ENCODE results near the gene AK2.
"Not testable (repeated sequence)": the region's sequence is repeated elsewhere in the genome, so short reads cannot be mapped to it uniquely, and the experiment has no call there.

AK2 gene

GRCh38 chr1:32975055-32975454 is 61.6 kb downstream of the AK2 start:
- DNase-seq (ENCODE audit: low read depth in 2 of 2) = not testable (repeated sequence)

DNA sequence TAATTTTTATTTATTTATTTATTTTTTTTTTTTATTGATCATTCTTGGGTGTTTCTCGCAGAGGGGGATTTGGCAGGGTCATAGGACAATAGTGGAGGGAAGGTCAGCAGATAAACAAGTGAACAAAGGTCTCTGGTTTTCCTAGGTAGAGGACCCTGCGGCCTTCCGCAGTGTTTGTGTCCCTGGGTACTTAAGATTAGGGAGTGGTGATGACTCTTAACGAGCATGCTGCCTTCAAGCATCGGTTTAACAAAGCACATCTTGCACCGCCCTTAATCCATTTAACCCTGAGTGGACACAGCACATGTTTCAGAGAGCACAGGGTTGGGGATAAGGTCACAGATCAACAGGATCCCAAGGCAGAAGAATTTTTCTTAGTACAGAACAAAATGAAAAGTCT is 63.2 kb downstream of the AK2 start:
- DNase-seq (ENCODE audit: low read depth in 2 of 2) = not testable (repeated sequence)

- DNase-seq (ENCODE audit: low read depth in 2 of 2) = no peak
Measured at GRCh38 chr1:32972814-32973428, 63.8 kb downstream of the AK2 start.

DNA sequence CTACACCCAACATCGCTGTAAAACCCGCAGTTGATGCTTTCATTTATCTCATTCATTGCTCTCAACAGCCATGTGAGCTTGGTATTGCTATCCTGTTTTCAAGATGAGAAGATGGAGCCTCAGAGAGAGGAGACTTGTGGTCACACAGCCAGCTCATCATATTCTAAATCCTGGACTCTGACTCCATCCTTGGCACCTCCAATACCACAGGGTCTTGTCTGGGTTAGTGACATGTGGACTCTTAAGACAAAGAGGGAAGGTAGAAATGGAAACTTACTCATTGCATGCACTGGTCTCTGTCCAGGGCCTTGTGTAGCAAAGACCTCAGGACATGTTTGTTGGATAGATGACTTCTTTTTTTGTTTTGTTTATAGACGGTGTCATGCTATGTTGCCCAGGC is 65.1 kb downstream of the AK2 start:
- DNase-seq (ENCODE audit: low read depth in 2 of 2) = no peak

GRCh38 chr1:32971156-32971555 is 65.5 kb downstream of the AK2 start:
- no peak for DNase-seq (ENCODE audit: low read depth in 2 of 2)

- no peak for DNase-seq (ENCODE audit: low read depth in 2 of 2)
Measured at GRCh38 chr1:32969566-32969965, 67.1 kb downstream of the AK2 start.

DNA sequence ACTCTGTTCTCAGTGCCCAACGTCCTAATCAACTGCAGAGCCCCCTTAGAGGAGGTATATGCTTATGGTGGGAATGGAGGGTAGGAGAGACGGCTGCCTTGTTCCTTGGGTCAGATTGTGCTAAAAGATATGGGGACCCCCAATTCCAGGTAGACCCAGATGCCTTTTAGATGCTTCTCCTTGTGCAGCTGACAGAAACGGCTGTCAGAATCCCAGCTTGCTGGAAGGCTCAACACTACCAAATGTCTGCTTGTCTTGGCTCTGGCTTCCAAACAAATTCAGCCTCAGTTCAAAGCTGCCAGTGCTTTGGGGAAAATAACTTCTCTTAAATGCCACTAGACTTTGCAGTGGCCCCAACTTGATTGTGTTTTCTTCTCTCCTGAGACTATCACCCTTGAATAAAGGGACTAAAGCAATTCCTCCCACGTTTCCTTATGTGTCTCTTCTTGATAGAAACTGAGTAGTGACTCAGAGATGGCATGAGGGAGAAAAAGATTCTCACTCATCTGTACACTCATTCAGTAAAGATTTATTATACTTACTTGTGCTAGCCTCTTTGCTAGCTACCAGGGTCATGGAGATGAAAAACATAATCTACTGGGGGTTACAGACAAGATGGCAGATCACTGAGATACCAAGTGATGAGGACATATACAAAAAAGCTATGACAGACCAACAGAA is 68.7 kb downstream of the AK2 start:
- DNase-seq (ENCODE audit: low read depth in 2 of 2) = no peak

- DNase-seq (ENCODE audit: low read depth in 2 of 2) = no peak
Measured at GRCh38 chr1:32966900-32967299, 69.8 kb downstream of the AK2 start.

- no peak for DNase-seq (ENCODE audit: low read depth in 2 of 2)
Measured at GRCh38 chr1:32965251-32965747, 71.4 kb downstream of the AK2 start.

DNA sequence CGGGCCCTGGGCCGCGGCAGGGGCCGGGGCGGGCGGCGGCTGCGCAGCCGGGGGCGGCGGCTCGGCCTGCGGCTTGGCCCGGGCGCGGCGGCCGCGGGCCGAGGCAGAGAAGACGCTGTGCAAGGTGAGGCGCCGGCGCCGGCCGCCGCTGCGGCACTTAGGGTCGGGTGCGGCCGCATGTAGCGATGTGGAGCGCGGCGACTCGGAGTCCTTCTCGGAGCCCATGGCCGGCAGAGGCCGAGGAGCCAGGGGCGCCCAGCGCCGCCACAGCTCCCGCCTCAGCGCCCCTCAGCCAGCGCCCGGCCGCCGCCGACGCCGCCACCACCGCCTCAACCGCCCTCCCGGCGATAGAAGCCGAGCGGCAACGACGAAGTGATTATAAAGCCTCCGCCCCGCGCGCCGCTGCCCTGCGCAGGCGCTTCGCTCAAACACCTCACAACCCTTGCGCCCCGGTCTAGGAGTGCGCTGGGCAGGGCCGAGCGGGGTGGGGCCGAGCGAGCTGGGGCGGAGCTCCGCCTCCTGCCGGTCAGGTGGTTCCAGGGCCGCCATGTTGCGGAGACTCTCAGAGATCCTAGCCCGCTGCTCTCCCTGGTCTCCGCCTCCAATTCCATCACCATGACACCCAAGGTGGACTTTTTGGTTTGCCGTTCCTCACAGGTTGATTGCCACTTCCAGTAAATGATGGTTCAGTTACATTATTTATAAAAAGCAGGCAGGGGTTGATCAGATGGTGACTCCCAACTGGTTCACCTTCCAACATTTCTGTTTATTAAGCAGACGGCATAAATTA is 72.0 kb downstream of the AK2 start, which contains the start of gene RNF19B:
Gene RNF19B, minus strand, starts transcription at position 349 of the 790 bp plus-strand sequence. Its CDS starts 124 bp downstream, at position 225.
- DNase-seq (ENCODE audit: low read depth in 2 of 2) = peak; percentile 93 to 95

DNA sequence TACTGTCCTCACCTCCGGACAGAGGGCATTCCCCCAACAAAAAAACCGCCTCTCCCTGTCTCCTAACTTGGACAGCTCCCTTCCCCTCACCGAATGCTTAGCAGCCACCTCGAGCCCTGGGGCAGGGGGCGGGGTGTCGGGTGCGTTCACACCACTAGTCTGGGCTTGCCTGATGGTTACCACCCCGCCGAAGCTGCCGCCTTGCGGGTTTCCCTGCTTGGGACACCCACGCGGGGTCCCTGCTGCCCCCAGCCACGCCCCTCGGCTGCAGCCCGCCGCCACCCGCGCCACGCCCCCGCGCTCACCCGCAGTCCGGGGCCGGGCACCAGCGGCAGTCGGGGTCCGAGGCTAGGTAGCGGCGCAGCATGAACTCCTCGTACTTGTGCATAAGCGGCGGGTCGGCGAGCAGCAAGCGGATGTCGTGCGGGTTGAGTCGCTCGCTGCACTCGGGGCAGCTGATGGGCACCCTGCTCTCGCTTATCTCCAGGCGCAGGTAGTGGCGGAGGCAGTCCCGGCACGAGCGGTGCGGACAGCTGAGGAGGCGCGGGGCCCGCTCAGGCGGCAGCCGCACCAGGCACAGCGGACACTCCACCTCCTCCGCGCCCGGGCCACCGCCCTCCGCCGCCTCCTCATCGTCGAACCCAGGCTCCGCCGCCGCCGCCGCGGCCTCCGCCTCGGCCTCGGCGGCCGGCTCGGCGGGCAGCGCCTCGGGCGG is 72.8 kb downstream of the AK2 start:
- DNase-seq (ENCODE audit: low read depth in 2 of 2) = peak; percentile 36 to 48

DNA sequence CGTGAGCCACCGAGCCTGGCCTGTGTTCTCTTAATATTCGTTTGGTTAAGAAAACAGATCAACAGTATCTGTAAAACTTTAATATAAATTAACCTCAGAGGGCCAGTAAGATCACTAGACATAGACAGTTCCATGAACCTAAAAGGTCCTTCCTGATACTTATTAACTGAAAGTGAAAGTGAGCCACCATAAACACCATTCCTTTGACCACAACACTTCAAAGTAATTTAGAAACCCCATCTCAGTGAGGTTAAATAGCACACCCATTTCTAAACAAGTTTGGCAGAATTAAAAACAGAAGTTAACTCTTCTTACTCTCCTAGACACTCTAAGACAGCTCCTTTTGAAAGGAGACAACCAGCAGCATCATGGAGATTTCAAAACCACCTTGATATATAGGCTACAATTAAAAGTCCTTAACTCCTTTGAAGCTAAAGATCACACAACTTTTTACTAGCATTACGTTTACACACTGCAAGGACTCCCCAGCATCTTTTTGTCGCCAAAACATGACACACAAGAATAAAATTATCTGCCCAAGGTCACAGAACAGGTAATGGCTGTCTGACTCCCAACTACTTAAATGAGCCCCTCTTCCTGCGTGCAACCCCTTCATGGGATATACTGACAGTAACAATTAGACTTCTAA is 74.3 kb downstream of the AK2 start:
- no peak for DNase-seq (ENCODE audit: low read depth in 2 of 2)

- DNase-seq (ENCODE audit: low read depth in 2 of 2) = no peak
Measured at GRCh38 chr1:32960819-32961355, 75.8 kb downstream of the AK2 start.

DNA sequence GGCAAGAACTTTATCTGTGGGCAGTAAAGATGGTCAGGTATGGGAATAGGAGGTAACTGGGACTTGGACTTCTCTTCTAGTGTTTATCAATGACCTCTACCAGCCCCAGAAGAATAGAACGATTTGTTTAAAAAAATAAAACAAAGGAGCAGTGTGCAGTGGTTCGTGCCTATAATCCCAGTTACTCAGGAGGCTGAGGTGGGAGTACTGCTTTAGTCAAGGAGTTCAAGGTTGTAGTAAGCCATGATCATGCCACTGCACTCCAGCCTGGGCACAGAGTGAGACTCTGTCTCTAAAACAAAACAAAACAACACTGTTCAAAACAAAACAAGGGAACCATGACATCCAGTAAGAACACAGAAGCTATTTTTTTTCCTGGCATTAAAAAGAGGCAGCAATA is 76.3 kb downstream of the AK2 start:
- DNase-seq (ENCODE audit: low read depth in 2 of 2) = no peak

DNA sequence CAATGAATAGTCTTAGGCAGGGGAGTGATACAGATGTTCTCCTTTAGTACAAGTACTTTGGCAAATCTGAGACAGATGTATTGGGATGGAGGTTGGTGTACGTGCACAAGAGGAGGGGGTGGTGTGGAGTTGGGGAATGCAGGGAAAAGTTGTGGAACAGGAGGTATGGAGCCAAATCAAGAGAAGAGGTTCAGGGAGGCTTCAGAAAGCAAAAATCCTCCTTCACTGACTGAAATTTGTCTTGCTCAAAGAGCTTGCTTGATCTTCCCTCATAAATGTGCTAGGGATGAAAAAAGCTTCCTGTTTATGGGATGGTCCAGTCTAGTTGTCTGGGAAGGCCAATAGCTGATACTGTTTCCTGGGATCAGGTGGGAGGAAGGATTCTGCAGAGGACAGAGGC is 77.9 kb downstream of the AK2 start:
- DNase-seq (ENCODE audit: low read depth in 2 of 2) = no peak
